ENCODE measurements around the gene ZNF837.
"Not testable (repeated sequence)": the region's sequence is repeated elsewhere in the genome, so short reads cannot be mapped to it uniquely, and the experiment has no call there.

The ZNF837 gene

DNA sequence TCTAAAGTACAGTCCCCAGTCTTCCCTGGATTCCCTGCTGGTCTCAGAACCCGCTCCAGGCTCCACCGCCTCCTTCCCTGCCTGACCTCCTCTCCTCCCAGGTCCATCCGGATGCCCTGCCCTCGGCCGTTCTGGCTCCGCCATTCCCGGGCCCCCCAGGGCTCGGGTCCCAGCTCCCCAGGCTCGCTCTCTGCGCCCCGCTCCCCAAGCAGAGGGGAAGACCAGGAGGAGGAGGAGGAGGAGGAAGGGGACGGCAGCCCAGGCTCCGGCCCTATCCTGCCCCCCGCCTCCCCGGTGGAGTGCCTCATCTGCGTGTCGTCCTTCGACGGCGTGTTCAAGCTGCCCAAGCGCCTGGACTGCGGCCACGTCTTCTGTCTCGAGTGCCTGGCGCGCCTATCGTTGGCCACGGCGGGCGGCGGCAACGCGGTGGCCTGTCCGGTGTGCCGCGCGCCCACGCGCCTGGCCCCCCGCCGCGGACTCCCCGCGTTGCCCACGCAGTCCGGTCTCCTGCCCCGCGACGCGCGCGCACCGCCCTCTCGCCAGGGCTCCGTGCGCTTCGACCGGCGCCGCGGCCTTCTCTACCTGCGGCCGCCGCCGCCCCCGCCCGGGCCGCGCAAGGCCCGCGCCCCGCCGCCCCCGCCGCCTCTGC is 15.3 kb upstream of the ZNF837 start:
- peak; percentile 38 for DNase-seq

- peak; percentile 35 for DNase-seq
Observed at GRCh38 chr19:58395220-58395978, 14.6 kb upstream of the ZNF837 start, which contains the start of gene RNF225. Gene RNF225, plus strand, starts transcription at chr19:58395656. Its CDS starts 434 bp downstream, at chr19:58396090.

DNA sequence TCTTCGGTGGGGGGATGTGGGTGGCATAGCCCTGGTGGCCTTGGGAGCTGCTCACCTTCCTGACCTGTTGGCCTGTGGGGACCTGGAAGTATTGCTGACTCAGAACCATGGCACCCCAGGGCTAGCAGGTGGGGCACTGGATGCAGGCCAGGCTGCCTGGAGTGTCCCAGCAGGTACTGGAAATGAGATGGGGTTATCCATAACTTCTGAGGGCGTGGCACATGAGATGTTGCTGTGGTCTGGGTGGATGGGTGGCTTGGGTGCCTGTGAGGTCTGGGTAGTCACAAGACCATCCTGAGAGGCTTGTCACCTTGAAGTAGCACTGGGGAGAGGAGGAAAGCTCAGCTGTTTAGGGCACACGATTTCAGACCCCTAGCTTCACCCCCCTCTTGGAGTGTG is 14.0 kb upstream of the ZNF837 start:
- DNase-seq, result no peak

GRCh38 chr19:58393725-58394033 is 12.8 kb upstream of the ZNF837 start:
- DNase-seq, result no peak

- DNase-seq, result no peak
Observed at GRCh38 chr19:58392945-58393724, 12.3 kb upstream of the ZNF837 start.

GRCh38 chr19:58388175-58388526 is 7.3 kb upstream of the ZNF837 start:
- DNase-seq, result no peak

DNA sequence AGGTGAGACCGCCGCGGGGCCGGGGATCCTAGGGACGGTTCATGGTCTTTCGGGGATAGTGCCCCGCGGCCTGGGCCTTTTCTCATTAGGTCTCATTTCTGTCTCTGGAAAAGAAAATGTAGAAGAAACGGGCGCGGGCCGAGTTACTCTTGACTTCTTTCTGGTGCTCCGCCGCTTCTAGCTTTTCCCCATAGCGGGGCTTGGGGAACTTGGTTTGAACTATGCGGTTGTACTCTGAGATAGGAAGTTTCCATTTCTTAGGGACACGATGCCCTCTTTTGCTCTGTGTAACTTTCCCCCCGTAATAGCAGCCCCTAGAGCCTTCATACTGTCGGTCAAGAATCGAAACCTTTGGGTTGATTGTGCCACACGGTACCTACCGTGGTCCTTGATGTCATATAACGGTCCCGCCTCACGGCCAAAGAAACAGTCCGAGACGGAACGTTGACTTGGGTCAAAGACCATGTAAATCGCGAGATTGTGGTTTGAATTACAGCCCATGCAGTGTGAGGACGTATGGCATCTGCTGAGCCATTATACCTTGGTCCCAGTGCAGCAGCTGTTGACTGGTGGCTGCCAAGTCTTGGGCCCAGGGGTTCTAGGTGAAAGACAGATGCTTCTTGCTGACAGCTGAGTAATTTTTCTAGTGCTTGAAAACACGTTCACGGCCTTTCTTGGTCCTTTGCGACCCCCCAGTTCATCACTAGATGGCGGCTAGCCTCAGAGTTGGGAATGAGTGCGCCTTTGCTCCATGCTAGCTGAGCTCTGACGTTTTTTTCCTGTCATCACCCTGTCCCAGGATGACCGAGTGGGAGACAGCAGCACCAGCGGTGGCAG is 6.7 kb upstream of the ZNF837 start:
- no peak for DNase-seq

DNA sequence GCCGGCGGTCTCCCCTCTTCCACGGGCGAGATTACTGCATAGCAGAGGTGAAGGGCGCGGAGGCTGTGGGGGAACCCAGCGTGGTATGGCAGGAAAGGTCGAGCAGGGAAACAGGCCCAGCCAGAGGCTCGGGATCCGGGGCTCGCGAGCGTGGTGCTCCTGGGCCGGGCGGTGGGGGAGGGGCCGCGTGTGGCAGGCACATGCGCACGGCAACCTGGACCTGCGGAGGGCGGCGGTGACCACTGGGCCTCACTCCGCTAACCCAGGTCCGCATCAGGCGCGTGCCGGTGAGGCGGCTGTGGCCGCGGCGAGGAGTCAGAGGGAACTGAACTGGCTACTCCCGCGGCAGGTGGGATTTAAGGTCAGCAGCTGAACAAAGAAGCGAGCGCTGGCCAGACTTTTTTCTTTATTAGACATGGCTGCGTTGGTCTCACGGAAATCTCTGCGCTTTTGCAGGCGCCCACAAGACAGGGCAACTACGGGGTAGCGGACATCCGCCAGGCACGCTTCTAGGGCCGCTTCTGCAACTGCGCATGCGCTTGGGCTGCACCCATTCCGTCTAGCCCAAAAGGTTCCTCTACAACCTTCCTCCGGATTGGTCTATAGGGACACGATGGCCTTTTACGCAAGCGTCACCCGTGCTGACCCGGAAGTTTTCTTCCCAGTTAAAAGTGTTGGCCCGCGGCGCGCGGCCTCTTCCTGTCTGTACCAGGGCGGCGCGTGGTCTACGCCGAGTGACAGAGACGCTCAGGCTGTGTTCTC is 5.9 kb upstream of the ZNF837 start, which contains the start of gene RPS5:
Gene RPS5, plus strand, starts transcription at position 694 of the 762 bp plus-strand sequence. CDS start 869 bp downstream, outside the sequence.
- peak; percentile 90 for DNase-seq

DNA sequence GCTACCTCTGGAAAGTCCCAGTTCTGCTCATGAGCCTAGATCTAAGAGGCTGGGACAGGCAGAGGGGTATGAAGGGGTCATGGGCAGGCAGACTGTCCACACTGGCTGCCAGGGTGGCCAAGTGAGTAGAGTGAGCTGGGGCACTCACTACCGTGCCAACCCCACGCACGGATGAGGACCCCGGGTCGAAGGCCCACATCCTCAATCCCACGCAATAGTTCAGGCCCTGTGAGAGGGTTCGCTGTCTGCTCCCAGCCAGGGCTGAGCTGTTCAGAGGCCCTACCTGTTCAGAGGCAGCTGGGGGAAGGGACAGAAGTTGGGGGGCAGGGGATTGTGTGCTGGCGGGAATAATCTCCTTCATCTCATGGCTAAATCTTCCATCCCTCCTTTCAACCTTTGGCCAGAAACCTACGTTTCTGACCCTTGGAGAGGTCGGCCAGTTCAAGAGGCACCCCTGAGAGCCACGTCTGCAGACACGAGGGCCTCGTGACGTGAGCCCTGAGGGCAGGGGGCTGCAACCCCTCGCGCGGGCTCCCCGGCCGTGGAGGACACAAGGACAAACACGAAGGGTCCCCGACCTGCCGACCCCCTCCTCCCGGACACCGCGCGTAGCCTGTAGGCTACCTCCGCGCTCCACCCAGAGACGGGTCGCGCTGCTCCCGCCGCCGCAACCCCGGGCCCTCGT is 5.2 kb upstream of the ZNF837 start:
- DNase-seq, result peak; percentile 43

GRCh38 chr19:58385313-58385890 is 4.6 kb upstream of the ZNF837 start:
- DNase-seq, result no peak

GRCh38 chr19:58382997-58383603 is 2.3 kb upstream of the ZNF837 start:
- DNase-seq, result no peak

- no peak for DNase-seq
Observed at GRCh38 chr19:58381460-58382212, 806 bp upstream of the ZNF837 start.

DNA sequence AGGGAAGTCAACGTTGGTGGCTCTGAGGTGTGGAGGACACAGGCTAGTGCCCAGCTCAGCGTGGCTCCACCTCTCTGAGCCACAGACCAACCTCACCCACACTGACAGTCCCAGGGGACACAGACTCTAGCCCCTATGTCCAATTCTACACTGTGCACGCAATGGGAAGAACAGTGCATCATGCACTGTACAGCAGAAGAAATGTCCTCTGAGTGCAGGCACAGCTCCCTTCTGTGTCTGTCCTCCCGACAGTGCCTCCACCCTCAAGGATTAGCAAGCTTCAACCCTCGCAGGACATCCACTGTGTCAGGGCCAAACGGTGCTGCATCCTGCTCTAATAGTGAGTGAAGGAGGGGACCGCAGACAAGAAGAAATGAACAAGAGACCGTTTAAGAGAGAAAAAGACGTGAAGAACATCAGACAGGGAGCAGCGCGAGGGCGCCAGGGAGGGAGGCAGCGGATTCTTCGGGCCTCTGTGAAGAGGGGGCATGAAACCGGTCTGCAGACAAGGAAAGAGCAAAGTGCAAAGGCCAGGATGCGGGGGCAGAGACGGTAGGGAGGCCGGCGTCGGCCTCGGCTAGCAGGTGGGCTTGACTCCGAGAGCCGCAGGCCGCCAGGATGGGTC is 681 bp downstream of the ZNF837 start:
- no peak for DNase-seq

DNA sequence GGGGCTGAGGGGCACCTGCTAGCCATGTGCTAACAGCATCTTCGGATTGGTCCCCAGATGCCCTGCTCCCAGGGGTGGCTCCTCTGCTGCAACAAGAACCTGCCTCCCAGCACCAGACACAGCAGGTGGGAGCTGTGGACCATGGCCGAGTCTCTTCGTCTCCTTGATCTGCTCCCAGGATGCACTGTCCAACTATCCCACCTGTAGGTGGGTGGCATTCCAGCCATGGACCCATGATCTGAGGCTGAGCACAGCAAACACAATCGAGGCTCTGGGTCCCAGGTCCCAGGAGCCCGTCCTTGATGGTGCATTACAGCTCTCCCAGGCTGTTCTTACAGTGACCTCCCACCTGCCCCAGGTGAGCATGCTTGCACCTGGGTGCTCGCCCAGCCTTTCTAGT is 1.6 kb downstream of the ZNF837 start:
- no peak for DNase-seq

DNA sequence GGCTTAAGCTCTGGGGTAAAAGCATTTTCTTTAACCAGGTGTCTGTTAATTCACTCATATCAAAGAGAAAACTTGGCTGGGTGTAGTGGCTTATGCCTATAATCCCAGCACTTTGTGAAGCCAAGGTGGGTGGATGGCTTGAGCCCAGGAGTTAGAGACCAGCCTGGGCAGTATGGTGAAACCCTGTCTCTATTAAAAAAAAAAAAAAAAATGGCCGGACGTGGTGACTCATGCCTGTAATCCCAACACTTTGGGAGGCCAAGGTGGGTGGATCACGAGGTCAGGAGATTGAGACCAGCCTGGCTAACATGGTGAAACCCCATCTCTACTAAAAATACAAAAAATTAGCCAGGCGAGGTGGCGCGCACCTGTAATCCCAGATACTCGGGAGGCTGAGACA is 4.1 kb downstream of the ZNF837 start:
- DNase-seq, result not testable (repeated sequence)

DNA sequence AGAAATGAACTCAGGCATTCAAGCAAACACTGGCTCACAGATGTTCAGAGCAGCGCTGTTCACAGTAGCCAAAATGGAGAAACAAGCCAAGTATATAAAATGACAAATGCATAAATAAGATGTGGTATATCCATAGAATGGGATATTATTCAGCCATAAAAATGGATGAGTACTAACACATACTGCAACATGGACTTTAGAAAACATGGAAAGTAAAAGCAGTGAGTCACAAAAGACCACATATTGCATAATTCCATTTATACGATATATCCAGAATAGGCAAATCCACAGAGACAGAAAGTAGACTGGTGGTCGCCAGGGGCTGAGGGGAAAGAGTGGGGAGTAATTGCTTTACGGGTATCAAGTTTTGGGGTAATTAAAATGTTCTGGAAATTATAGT is 6.6 kb downstream of the ZNF837 start:
- DNase-seq, result no peak

DNA sequence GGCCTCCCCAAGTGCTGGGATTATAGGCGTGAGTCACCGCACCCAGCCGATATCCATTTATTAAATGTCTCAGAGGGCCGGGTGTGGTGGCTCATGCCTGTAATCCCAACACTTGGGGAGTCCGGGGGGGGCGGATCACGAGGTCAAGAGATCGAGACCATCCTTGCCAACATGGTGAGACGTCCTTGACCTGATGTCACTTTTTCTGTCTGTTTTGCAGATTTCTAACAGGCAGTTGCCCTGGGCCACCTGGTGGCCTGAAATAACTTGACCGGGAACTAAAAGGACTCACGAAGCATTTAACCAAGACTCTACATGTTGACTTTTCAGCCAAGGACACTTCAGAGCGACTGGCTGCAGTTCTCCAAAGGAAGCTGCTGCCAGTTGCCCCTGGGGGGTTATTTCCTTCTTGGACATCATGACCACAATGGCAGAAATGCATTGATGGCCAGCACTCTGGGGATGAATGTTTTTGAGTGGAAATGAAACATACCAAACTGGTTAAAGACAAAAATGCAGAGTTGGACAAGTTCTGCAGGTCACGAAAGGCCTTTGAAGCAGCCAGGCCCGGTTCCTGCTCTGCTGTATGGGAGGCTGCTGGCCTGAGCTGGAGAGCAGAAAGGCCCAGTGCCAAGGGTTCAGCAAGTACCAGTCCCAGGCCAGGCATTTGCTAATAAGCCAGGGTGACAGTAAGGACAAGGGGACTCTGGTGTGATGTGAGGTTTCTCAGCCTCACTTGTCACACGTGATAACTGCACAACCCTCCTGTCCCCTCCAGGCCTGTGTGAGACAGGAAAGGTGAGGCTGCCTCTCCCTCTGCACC is 8.3 kb downstream of the ZNF837 start:
- no peak for DNase-seq

GRCh38 chr19:58368561-58369360 is 12.1 kb downstream of the ZNF837 start:
- DNase-seq, result no peak

Measured in stimulated activated CD4-positive, alpha-beta T cell treated with anti-CD3 and anti-CD28 coated beads, Interleukin-12 subunit alpha, Interleukin-12 subunit beta, amount 100 ng/mL, for 4 hours (primary cell).